OCI-LY1 (cell line): ENCODE measurements around the gene BST1.

Experiments used
- EZH2 ChIP-seq: fragments of 200-600 bp; sonication (generic), shearing (Covaris generic); IDR thresholded peaks from 2 replicates; pipeline ENCODE4 v1.8.0; 2017; ENCODE audit warnings: borderline replicate concordance, mixed run types, mild to moderate bottlenecking, antibody characterized with exemption, low read length, moderate library complexity, mixed read lengths
- TF ChIP-seq, protein P1 (sequence below): fragments of 200-600 bp; sonication (generic), shearing (Covaris generic); IDR thresholded peaks from 2 replicates; pipeline ENCODE4 v1.5.1; 2017; ENCODE audit warnings: mild to moderate bottlenecking, antibody characterized with exemption, low read length, moderate library complexity, mixed read lengths

DNA sequence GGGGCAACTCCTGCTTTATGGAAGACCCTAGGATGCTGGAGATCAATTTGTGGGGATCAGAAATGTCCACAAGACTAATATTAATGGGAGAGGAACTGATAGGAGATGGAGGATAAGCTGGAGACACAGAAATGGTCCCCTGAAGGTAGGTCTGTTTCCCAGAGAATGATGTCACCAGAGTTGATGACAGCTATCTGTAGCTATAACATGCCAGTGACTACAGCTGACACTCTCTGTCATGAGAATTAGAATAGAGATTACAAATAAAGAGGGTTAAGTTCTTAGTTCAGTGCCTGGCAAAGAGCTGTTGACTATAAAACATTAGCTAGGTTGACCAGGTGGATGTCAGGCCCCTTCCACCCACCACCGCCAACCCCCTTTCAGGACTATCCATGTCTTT is 9.3 kb downstream of the BST1 start:
- TF ChIP-seq, protein P1, sequence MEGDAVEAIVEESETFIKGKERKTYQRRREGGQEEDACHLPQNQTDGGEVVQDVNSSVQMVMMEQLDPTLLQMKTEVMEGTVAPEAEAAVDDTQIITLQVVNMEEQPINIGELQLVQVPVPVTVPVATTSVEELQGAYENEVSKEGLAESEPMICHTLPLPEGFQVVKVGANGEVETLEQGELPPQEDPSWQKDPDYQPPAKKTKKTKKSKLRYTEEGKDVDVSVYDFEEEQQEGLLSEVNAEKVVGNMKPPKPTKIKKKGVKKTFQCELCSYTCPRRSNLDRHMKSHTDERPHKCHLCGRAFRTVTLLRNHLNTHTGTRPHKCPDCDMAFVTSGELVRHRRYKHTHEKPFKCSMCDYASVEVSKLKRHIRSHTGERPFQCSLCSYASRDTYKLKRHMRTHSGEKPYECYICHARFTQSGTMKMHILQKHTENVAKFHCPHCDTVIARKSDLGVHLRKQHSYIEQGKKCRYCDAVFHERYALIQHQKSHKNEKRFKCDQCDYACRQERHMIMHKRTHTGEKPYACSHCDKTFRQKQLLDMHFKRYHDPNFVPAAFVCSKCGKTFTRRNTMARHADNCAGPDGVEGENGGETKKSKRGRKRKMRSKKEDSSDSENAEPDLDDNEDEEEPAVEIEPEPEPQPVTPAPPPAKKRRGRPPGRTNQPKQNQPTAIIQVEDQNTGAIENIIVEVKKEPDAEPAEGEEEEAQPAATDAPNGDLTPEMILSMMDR, result no peak
- no peak for TF ChIP-seq EZH2
